Measurements from ENCODE around the gene ELP6.

Gene ELP6

GRCh38 chr3:47540281-47540680 lies 26.8 kb upstream of the ELP6 start:
- DNase-seq (ENCODE audit: low read depth), result peak; percentile 26
- no peak overlapping the region for H3K4me3 ChIP-seq (ENCODE audit: low read length)
- TF ChIP-seq, protein P1, sequence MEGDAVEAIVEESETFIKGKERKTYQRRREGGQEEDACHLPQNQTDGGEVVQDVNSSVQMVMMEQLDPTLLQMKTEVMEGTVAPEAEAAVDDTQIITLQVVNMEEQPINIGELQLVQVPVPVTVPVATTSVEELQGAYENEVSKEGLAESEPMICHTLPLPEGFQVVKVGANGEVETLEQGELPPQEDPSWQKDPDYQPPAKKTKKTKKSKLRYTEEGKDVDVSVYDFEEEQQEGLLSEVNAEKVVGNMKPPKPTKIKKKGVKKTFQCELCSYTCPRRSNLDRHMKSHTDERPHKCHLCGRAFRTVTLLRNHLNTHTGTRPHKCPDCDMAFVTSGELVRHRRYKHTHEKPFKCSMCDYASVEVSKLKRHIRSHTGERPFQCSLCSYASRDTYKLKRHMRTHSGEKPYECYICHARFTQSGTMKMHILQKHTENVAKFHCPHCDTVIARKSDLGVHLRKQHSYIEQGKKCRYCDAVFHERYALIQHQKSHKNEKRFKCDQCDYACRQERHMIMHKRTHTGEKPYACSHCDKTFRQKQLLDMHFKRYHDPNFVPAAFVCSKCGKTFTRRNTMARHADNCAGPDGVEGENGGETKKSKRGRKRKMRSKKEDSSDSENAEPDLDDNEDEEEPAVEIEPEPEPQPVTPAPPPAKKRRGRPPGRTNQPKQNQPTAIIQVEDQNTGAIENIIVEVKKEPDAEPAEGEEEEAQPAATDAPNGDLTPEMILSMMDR (IDR thresholded peaks at IDR 0.05; ENCODE audit: insufficient read depth, low read depth, low read length, missing control alignments), result no peak

- no peak overlapping the region for H3K4me3 ChIP-seq (ENCODE audit: low read length)
- DNase-seq (ENCODE audit: low read depth), result no peak
- TF ChIP-seq, protein P1 (IDR thresholded peaks at IDR 0.05; ENCODE audit: insufficient read depth, low read depth, low read length, missing control alignments), result no peak
Observed at GRCh38 chr3:47536967-47537366, 23.5 kb upstream of the ELP6 start.

GRCh38 chr3:47536221-47536891 lies 22.8 kb upstream of the ELP6 start:
- no peak for DNase-seq (ENCODE audit: low read depth)
- TF ChIP-seq, protein P1 (IDR thresholded peaks at IDR 0.05; ENCODE audit: insufficient read depth, low read depth, low read length, missing control alignments), result no peak
- H3K4me3 ChIP-seq (ENCODE audit: low read length), result no peak overlapping the region

DNA sequence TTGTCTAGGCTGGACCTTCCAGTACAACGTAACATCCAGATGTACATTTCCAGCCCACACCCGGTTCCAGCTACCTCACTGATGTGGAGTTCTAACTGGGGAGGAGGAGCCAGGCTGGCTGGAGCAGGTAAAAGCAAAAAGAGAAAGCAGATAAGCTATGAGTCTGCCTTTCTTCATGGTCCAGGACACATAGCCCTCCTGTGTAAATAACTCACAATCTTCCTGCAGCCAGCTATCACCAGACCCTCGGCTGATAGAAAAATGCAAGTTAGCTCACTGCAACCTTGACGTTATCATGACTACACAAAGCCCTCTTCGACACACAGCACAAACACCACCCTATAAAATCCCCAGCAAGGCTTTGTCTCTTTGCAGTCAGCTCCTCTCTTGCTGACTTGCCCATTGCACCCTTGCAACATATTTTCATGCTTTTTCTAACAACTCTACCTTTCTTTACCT lies 20.5 kb upstream of the ELP6 start:
- TF ChIP-seq, protein P1 (IDR thresholded peaks at IDR 0.05; ENCODE audit: insufficient read depth, low read depth, low read length, missing control alignments), result no peak
- peak; percentile 56 for DNase-seq (ENCODE audit: low read depth)
- H3K4me3 ChIP-seq (ENCODE audit: low read length), result no peak overlapping the region

DNA sequence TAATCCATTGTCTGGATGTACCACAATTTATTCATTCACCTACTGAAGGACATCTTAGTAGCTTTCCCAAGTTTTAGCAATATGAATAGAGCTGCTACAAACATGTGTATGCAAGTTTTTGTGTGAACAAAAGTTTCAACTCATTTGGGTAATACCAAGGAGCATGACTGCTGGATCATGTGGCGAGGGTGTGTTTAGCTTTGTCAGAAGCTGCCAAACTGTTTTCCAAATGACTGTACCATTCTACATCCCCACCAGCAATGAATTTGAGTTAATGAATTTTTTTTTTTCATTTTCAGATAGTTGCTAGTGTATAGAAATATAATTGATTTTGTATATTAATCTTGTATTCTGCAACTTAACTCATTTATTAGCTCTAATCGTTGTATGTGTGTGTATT lies 20.0 kb upstream of the ELP6 start:
- DNase-seq (ENCODE audit: low read depth), result peak; percentile 92
- no peak overlapping the region for H3K4me3 ChIP-seq (ENCODE audit: low read length)
- TF ChIP-seq, protein P1 (IDR thresholded peaks at IDR 0.05; ENCODE audit: insufficient read depth, low read depth, low read length, missing control alignments), result no peak

GRCh38 chr3:47527952-47528725 lies 14.6 kb upstream of the ELP6 start:
- TF ChIP-seq, protein P1 (IDR thresholded peaks at IDR 0.05; ENCODE audit: insufficient read depth, low read depth, low read length, missing control alignments), result no peak
- H3K4me3 ChIP-seq (ENCODE audit: low read length), result no peak overlapping the region
- peak; percentile 75 for DNase-seq (ENCODE audit: low read depth)

All from epithelial cell of esophagus (primary cell).